ENCODE measurements around the gene APLN.

APLN gene

DNA sequence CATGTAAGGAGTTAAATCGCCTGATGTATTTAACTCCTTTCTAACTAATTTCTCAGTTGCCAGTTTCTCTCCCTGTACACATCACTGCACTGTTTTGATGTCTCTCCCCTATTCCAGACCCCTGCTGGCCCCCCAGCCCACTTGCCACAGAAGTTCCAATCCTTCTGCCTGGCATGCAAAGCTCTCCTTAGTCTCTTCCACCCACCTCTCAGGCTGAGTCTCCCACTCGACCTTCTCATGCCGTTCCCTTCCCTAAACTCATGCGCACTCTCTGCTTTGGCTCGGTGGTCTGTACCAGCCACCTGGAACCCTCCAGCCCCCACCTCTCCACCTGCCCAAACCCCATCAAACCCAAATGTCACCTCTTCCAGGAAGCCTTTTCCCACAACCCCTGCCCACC, 56.9 kb downstream of the APLN start:
- DNase-seq (ENCODE audit: low read depth in 3 of 3), result no peak

DNA sequence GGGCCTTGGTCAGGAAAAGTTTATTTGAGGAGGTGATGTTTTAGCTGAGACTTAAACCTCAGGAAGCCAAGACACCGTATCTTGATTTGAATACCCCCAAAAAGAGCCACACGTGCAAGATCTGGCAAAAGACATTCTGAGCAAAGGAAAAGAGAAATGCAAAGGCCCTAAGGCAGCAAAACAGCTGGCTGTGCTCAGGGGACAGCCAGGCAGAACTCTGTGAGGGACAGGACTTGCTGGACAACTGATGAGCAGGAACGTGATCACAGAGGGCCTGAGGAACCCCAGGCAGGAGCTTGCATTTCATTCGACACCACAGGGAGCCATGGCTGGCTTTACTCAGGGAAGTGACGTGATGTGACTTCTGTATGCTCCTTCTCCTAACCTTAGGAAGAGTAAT, 58.7 kb downstream of the APLN start:
- DNase-seq (ENCODE audit: low read depth in 3 of 3), result no peak
